Prostate gland (tissue), 2 donors: ENCODE results near the gene SLC25A5. TPM values are rescaled to one million over a fixed set of nuclear protein-coding genes. Genes with fewer than 3 reads are reported as not detected.

Experiments
- small RNA-seq, 2 donors: library from RNA; depleted of rRNA; stranded (forward); fragments of <200 nt; gene quantifications; one replicate each; pipeline ENCODE3, GENCODE V24; 2016
- total RNA-seq, 2 donors: library from RNA; depleted of rRNA; stranded (reverse); fragments of >200 nt; gene quantifications; one replicate each; pipeline ENCODE4 v1.1.0, GENCODE V29; 2016

The SLC25A5 gene
- total RNA-seq, 2 donors from 2014 or later: 230 to 237 TPM

Small RNAs within 50 kb of the gene (small RNA-seq; reads per million reads assigned to genes)
- gene RNU1-67P (0 reads per million in 2 donors), gene RNY3P16 (0 reads per million in 2 donors)

Other genes starting within 250 kb of the SLC25A5 start
- 100 to 1,000 TPM; 156 to 171 TPM for gene PGRMC1, start 232.2 kb upstream of the SLC25A5 start, total RNA-seq
- 10 to 100 TPM in 1 of 2 donors, 1 to 10 TPM in 1; 7.4 to 15.3 TPM for gene SLC25A43, start 69.1 kb upstream of the SLC25A5 start, total RNA-seq
- 10 to 100 TPM; 31.9 to 33.4 TPM for gene STEEP1, start 97.0 kb downstream of the SLC25A5 start, total RNA-seq
- gene UBE2A, start 106.1 kb downstream of the SLC25A5 start, total RNA-seq: 10 to 100 TPM; 19.8 to 32.9 TPM
- 1 to 10 TPM; 6.6 to 6.9 TPM for gene NKRF, start 138.0 kb downstream of the SLC25A5 start, total RNA-seq
- gene SEPTIN6, start 224.7 kb downstream of the SLC25A5 start, total RNA-seq: 100 to 1,000 TPM in 1 of 2 donors, 10 to 100 TPM in 1; 20.5 to 175 TPM